GM12878 (cell line): ENCODE data around the gene NFASC. TPM values are rescaled to one million over a fixed set of nuclear protein-coding genes. Genes with fewer than 3 reads are reported as not detected.

Experiments
- ATAC-seq: fragments of 200-7000 bp; cut with Tn5 transposase; 3 replicates; pipeline ENCODE4 v1.9.1; 2020; ENCODE audit warnings: mild to moderate bottlenecking, moderate library complexity
- BruUV-seq: library from RNA; stranded (reverse); fragments of 400-500 nt; replicated peaks from 2 replicates; lab custom pipeline; 2021; lab: Mats Ljungman, UMichigan
- CTCF ChIA-PET: fragments of 300-600 bp; sonication (Branson Sonifier 250); formaldehyde crosslinking; extraction: SDS; loops from one replicate; lab custom pipeline; 2021; ENCODE audit warnings: inconsistent platforms; lab: Yijun Ruan, JAX
- POLR2A ChIA-PET: fragments of 350-600 bp; formaldehyde crosslinking; extraction: SDS; loops from one replicate; lab custom pipeline; 2021; ENCODE audit warnings: inconsistent platforms; lab: Charles Lee
- RAD21 ChIA-PET: fragments of 300-600 bp; sonication (Branson Sonifier 250); formaldehyde crosslinking; loops from one replicate; lab custom pipeline; 2023; ENCODE audit warnings: antibody characterized with exemption; ENCODE audit not compliant: unreplicated experiment; lab: Charles Lee
- SMC1A ChIA-PET: fragments of 300-600 bp; sonication (Branson Sonifier 250); formaldehyde crosslinking; loops from one replicate; lab custom pipeline; 2023; ENCODE audit not compliant: unreplicated experiment, uncharacterized antibody; lab: Charles Lee
- DNase-seq: peaks from one replicate; pipeline ENCODE4 v3.0.0-alpha.2; 2011; ENCODE audit warnings: low read depth, low spot score
- FAIRE-seq: peaks from 3 replicates; lab custom pipeline; 2011; peaks lifted over from hg19 to GRCh38; lab: Jason Lieb, UNC
- H2AFZ ChIP-seq: 2 replicates; pipeline ENCODE4 v1.6.0; 2011; ENCODE audit warnings: low read depth, low read length, control low read depth; ENCODE audit not compliant: control insufficient read depth
- H3K27ac ChIP-seq: 2 replicates; pipeline ENCODE4 v1.5.1; 2011; ENCODE audit warnings: control low read depth; ENCODE audit not compliant: control insufficient read depth, insufficient read depth
- H3K27me3 ChIP-seq, 2 experiments: replicated peaks in 1 of 2; 2 replicates each; pipeline versions ENCODE4 v1.6.0 to v1.6.1; 2011; ENCODE audit warnings: low read length in 1 of 2; ENCODE audit not compliant: control insufficient read depth in 2 of 2, insufficient read depth in 2 of 2
- H3K36me3 ChIP-seq, 2 experiments: 2 replicates each; pipeline ENCODE4 v1.5.1; 2011; ENCODE audit warnings: low read length in 1 of 2; ENCODE audit not compliant: control insufficient read depth in 2 of 2, insufficient read depth in 2 of 2
- H3K4me1 ChIP-seq: 2 replicates; pipeline ENCODE4 v1.6.1; 2011; ENCODE audit warnings: mild to moderate bottlenecking, low read length, moderate library complexity, mixed read lengths; ENCODE audit not compliant: control insufficient read depth, insufficient read depth
- H3K4me2 ChIP-seq: 2 replicates; pipeline ENCODE4 v1.6.0; 2011; ENCODE audit warnings: control low read depth; ENCODE audit not compliant: control insufficient read depth, insufficient read depth
- H3K4me3 ChIP-seq: fragments of 200-600 bp; sonication (generic); 2 replicates; pipeline ENCODE4 v1.5.1; 2016
- H3K79me2 ChIP-seq: 2 replicates; pipeline ENCODE4 v1.6.0; 2011; ENCODE audit warnings: low read length; ENCODE audit not compliant: control insufficient read depth, insufficient read depth
- H3K9ac ChIP-seq: 2 replicates; pipeline ENCODE4 v1.8.0; 2011; ENCODE audit warnings: low read length, control low read depth, mixed read lengths; ENCODE audit not compliant: control insufficient read depth, insufficient read depth
- H3K9me3 ChIP-seq: replicated peaks from 3 replicates; pipeline ENCODE4 v1.5.1; 2011; ENCODE audit warnings: mild to moderate bottlenecking, low read length; ENCODE audit not compliant: control insufficient read depth, insufficient read depth
- H4K20me1 ChIP-seq: 2 replicates; pipeline ENCODE4 v1.6.0; 2011; ENCODE audit not compliant: control insufficient read depth, insufficient read depth
- CBX5 ChIP-seq: sonication (generic); IDR thresholded peaks from 2 replicates; pipeline ENCODE4 v1.6.1; 2016; ENCODE audit warnings: low read depth, moderate library complexity, mild to moderate bottlenecking, inconsistent platforms
- CHD4 ChIP-seq: fragments of 200-600 bp; sonication (generic); IDR thresholded peaks from 2 replicates; pipeline ENCODE4 v1.6.1; 2016; ENCODE audit warnings: mild to moderate bottlenecking
- ETV6 ChIP-seq, 2 experiments: fragments of 450-650 bp in 1 of 2; IDR thresholded peaks in 1 of 2; conservative IDR thresholded peaks in 1 of 2; 2 replicates each; pipeline ENCODE4 v1.6.1; 2014; ENCODE audit warnings: antibody characterized with exemption in 1 of 2, borderline replicate concordance in 1 of 2, low read depth in 1 of 2, mild to moderate bottlenecking in 1 of 2, moderate library complexity in 1 of 2
- FOXM1 ChIP-seq: IDR thresholded peaks from 2 replicates; pipeline ENCODE4 v1.6.1; 2012; ENCODE audit warnings: low read depth, mild to moderate bottlenecking, inconsistent platforms, low read length, moderate library complexity
- HSF1 ChIP-seq: fragments of 150-350 bp; IDR thresholded peaks from 2 replicates; pipeline ENCODE4 v1.6.1; 2014; ENCODE audit warnings: mild to moderate bottlenecking, low read depth, low read length
- MXI1 ChIP-seq: fragments of 150-350 bp; IDR thresholded peaks from 2 replicates; pipeline ENCODE4 v1.6.1; 2011; ENCODE audit warnings: low read depth, mild to moderate bottlenecking, inconsistent platforms, low read length, improper control_type of control experiment
- NFXL1 ChIP-seq: fragments of 450-650 bp; IDR thresholded peaks from 2 replicates; pipeline ENCODE4 v1.6.1; 2017; ENCODE audit warnings: antibody characterized with exemption, mild to moderate bottlenecking, borderline replicate concordance
- PML ChIP-seq: IDR thresholded peaks from 2 replicates; pipeline ENCODE4 v1.6.1; 2012; ENCODE audit warnings: low read length, inconsistent platforms
- POLR2AphosphoS2 ChIP-seq: IDR thresholded peaks from 2 replicates; pipeline ENCODE4 v1.6.1; 2011; ENCODE audit warnings: low read depth, mild to moderate bottlenecking, low read length, improper control_type of control experiment, moderate library complexity
- POLR2AphosphoS5 ChIP-seq: IDR thresholded peaks from 2 replicates; pipeline ENCODE4 v1.6.1; 2011; ENCODE audit warnings: mild to moderate bottlenecking, low read length, inconsistent platforms
- SRF ChIP-seq, 2 experiments: IDR thresholded peaks; 2 replicates each; pipeline ENCODE4 v1.6.1; 2011; ENCODE audit warnings: low read depth in 2 of 2, low read length in 2 of 2, mild to moderate bottlenecking in 1 of 2, moderate library complexity in 1 of 2
- STAT3 ChIP-seq: IDR thresholded peaks from 2 replicates; pipeline ENCODE4 v1.6.1; 2011; ENCODE audit warnings: low read depth, low read length, improper control_type of control experiment
- USF1 ChIP-seq: IDR thresholded peaks from 2 replicates; pipeline ENCODE4 v1.6.1; 2011; ENCODE audit warnings: borderline replicate concordance, low read depth, mild to moderate bottlenecking, moderate library complexity, mixed read lengths, low read length; ENCODE audit not compliant: insufficient read depth; ENCODE audit errors: extremely low read length
- ZNF274 ChIP-seq: IDR thresholded peaks from one replicate; pipeline ENCODE4 v1.8.0; 2011; ENCODE audit not compliant: insufficient read length, insufficient read depth
- WGBS: methylation state at CpG from one replicate; pipeline ENCODE4 v1.1.6; 2016; ENCODE audit warnings: low lambda C conversion rate; ENCODE audit not compliant: insufficient replicate concordance, insufficient coverage; ENCODE audit errors: missing lambda C conversion rate; 5-methylcytosine and 5-hydroxymethylcytosine counted together
- in situ Hi-C: fragments of 300-500 bp; cut with MboI; formaldehyde crosslinking; loops from 9 replicates; pipeline ENCODE4 v1.14.3; 2018; ENCODE audit warnings: mixed read lengths
- intact Hi-C: fragments of 100-400 bp; cut with micrococcal nuclease; formaldehyde crosslinking; loops from one replicate; pipeline ENCODE4 v1.14.2; 2022; ENCODE audit not compliant: unreplicated experiment
- polyA plus RNA-seq, 11 experiments: library from polyadenylated mRNA; depleted of rRNA in 4 of 11; unstranded in 6 of 11; stranded (reverse) in 5 of 11; fragments of >200 nt; fragmentation: Nextera tagmentation in 4 of 11; fragmentation: Illumina TruSeq in 1 of 11; extraction: Ambion mirVana in 4 of 11; extraction: Trizol in 1 of 11; gene quantifications; 1 replicate in 1 of 11; 2 replicates in 10 of 11; pipeline versions ENCODE4 v1.2.1 to v1.2.3, GENCODE V29; 2011 to 2016; ENCODE audit warnings: inconsistent platforms in 2 of 11, missing spikeins in 2 of 11, low read depth in 1 of 11
- total RNA-seq, 4 experiments: library from RNA; depleted of rRNA in 3 of 4; stranded (reverse); fragments of >200 nt in 3 of 4; fragmentation: Illumina TruSeq in 1 of 4; extraction: Trizol in 1 of 4; gene quantifications; 2 replicates each; pipeline versions ENCODE4 v1.2.1 to v1.2.3, GENCODE V29; 2013 to 2021
- TF ChIP-seq, protein P1 (sequence below): IDR thresholded peaks from 2 replicates; pipeline ENCODE4 v1.6.1; 2011; ENCODE audit warnings: mild to moderate bottlenecking, low read depth, low read length, moderate library complexity; ENCODE audit not compliant: insufficient replicate concordance
- TF ChIP-seq, protein P2 (sequence below): fragments of 450-650 bp; formaldehyde crosslinking; IDR thresholded peaks from 2 replicates; pipeline ENCODE4 v1.5.0; 2022; ENCODE audit warnings: mild to moderate bottlenecking, missing genetic modification characterization

The NFASC gene
- total and polyA plus RNA-seq, 10 of the 15 experiments (the other 5 are each of a cell fraction or from before 2014, with no cell fraction given): 0.04 to 0.31 (median 0.12) TPM; not detected in 4

DNA sequence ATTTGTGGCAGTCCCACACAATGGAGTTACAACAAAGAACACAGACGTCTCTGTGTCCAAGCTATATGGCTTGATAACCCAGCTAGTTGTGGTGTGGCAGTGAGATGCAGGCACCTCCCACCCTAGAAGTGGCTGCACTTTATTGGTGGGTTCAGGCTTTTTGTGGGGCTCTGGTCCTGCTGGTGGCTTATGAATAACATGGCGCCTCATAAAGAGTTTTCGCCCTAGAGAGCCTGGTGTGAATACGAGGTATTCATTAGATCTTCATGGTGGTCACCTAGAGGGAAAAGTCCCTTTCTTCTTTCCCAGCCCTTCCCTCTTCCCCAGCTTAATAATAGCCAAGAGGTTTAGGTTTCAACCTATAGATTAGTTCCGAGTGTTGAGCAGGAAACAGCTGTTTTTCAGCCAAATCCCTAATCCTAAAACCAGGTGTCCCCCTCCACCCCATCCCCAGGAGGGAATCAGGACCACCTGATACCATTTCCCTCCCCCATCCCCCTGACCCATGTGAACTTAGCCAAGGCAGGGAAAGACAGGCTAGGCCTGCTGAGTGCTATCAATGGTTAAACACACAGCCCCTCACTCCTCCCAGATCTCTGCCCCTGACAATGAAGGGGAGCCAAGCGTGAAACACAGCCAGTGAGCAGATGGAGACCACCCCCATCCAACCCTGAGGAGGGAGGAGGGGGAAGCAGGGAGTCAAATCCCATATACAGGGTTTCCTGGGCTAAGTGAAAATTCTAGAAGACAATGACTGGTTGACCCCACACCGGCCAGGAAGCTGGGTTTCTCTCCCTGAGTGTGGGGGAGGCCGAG is 58.2 kb downstream of the NFASC start:
- no peak overlapping the region for H2AFZ ChIP-seq
- FAIRE-seq (no peak), DNase-seq (no peak), ATAC-seq (no peak)
- ChIA-PET RAD21 (no interaction called here), CTCF (interaction anchor here (1.3 to 2.7 kb wide), 2 partner anchors 13 to 133 kb away, joined by 3 to 11 read pairs; no protein-coding TSS in a partner anchor), SMC1A (no interaction called here), POLR2A (no interaction called here)
- BruUV-seq: no TSS peak
- H3K79me2 ChIP-seq: no peaks in the 10 kb centered on the region
- H4K20me1 ChIP-seq: no peaks in the 10 kb centered on the region; the same call in 1 of the 2 replicates
- in situ Hi-C loops: no loop called here
- H3K36me3 ChIP-seq: no peaks in the 10 kb centered on the region
- no peaks in the 10 kb centered on the region for H3K4me1 ChIP-seq
- H3K9ac ChIP-seq: no peak overlapping the region
- H3K9me3 ChIP-seq: no peaks in the 10 kb centered on the region
- 37% methylated on average over 8 of the region's 8 CpGs for WGBS
- no peak overlapping the region for H3K4me3 ChIP-seq
- no peaks in the 10 kb centered on the region; a peak in 3 of 4 replicates for H3K27me3 ChIP-seq
- H3K27ac ChIP-seq: no peak overlapping the region
- H3K4me2 ChIP-seq: no peak overlapping the region
- intact Hi-C loops: no loop called here
- TF ChIP-seq PML: no peak
- TF ChIP-seq POLR2AphosphoS5: no peak
- TF ChIP-seq, protein P1, sequence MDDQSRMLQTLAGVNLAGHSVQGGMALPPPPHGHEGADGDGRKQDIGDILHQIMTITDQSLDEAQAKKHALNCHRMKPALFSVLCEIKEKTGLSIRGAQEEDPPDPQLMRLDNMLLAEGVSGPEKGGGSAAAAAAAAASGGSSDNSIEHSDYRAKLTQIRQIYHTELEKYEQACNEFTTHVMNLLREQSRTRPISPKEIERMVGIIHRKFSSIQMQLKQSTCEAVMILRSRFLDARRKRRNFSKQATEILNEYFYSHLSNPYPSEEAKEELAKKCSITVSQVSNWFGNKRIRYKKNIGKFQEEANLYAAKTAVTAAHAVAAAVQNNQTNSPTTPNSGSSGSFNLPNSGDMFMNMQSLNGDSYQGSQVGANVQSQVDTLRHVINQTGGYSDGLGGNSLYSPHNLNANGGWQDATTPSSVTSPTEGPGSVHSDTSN: no peak
- TF ChIP-seq CBX5: no peak
- TF ChIP-seq USF1: no peak
- TF ChIP-seq, protein P2, sequence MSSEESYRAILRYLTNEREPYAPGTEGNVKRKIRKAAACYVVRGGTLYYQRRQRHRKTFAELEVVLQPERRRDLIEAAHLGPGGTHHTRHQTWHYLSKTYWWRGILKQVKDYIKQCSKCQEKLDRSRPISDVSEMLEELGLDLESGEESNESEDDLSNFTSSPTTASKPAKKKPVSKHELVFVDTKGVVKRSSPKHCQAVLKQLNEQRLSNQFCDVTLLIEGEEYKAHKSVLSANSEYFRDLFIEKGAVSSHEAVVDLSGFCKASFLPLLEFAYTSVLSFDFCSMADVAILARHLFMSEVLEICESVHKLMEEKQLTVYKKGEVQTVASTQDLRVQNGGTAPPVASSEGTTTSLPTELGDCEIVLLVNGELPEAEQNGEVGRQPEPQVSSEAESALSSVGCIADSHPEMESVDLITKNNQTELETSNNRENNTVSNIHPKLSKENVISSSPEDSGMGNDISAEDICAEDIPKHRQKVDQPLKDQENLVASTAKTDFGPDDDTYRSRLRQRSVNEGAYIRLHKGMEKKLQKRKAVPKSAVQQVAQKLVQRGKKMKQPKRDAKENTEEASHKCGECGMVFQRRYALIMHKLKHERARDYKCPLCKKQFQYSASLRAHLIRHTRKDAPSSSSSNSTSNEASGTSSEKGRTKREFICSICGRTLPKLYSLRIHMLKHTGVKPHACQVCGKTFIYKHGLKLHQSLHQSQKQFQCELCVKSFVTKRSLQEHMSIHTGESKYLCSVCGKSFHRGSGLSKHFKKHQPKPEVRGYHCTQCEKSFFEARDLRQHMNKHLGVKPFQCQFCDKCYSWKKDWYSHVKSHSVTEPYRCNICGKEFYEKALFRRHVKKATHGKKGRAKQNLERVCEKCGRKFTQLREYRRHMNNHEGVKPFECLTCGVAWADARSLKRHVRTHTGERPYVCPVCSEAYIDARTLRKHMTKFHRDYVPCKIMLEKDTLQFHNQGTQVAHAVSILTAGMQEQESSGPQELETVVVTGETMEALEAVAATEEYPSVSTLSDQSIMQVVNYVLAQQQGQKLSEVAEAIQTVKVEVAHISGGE: no peak
- no peak for TF ChIP-seq FOXM1
- TF ChIP-seq ETV6 (conservative IDR thresholded peaks at IDR 0.05 in 1 of 2, IDR thresholded peaks at IDR 0.05 in 1 of 2; ENCODE audit: borderline replicate concordance in 1 of 2, low read depth in 1 of 2): no peak
- no peak for TF ChIP-seq SRF (IDR thresholded peaks at IDR 0.05; ENCODE audit: low read depth in 2 of 2, low read length in 2 of 2)
- TF ChIP-seq HSF1: no peak
- TF ChIP-seq CHD4: no peak
- TF ChIP-seq ZNF274: no peak
- TF ChIP-seq MXI1: no peak
- no peak for TF ChIP-seq NFXL1
- no peak for TF ChIP-seq STAT3
- TF ChIP-seq POLR2AphosphoS2: no peak
